ENCODE results near the gene CUX1.

Gene CUX1

DNA sequence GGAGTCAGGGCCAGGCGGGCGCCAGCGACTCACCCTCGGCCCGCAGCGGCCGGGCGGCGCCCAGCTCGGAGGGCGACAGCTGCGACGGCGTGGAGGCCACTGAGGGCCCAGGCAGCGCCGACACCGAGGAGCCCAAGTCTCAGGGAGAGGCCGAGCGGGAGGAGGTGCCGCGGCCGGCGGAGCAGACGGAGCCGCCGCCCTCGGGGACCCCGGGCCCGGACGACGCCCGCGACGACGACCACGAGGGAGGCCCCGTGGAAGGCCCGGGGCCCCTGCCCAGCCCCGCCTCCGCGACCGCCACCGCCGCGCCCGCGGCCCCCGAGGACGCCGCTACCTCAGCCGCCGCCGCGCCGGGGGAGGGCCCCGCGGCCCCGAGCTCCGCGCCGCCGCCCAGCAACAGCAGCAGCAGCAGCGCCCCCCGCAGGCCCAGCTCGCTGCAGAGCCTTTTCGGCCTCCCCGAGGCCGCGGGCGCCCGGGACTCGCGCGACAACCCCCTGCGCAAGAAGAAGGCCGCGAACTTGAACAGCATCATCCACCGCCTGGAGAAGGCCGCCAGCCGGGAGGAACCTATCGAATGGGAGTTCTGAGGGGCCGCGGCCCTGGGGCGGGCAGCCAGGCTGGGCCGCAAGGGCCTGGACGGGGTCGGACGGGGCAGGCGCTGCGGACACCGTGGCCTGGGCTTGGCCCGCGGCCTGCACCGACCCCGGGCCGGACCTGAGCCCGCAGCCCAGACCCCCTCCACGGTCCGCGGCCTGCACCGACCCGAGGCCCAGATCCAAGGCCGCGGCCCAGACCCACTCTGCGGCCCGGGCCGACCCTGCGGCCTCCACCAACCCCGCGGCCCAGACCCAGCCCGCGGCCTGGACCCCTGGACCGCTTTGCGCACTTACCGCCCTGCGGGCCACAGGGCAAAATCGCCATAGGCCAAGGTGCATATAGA is 431.3 kb downstream of the CUX1 start:
- no peaks in the 10 kb centered on the region for H3K36me3 ChIP-seq (ENCODE audit: control insufficient read depth, insufficient read depth, low read length, severe bottlenecking)
- no peaks in the 10 kb centered on the region for H3K9me3 ChIP-seq (ENCODE audit: control insufficient read depth, low read length)
- H3K27me3 ChIP-seq (replicated peaks; ENCODE audit: control insufficient read depth, insufficient read depth, low read length), result no peaks in the 10 kb centered on the region
- DNase-seq (ENCODE audit: low read depth), result no peak
- H3K4me3 ChIP-seq (ENCODE audit: low read length), result no peak overlapping the region
- no peaks in the 10 kb centered on the region for H3K4me1 ChIP-seq (ENCODE audit: control insufficient read depth, insufficient read depth, low read length)
- no peak overlapping the region for H3K9ac ChIP-seq (ENCODE audit: low read length)

DNA sequence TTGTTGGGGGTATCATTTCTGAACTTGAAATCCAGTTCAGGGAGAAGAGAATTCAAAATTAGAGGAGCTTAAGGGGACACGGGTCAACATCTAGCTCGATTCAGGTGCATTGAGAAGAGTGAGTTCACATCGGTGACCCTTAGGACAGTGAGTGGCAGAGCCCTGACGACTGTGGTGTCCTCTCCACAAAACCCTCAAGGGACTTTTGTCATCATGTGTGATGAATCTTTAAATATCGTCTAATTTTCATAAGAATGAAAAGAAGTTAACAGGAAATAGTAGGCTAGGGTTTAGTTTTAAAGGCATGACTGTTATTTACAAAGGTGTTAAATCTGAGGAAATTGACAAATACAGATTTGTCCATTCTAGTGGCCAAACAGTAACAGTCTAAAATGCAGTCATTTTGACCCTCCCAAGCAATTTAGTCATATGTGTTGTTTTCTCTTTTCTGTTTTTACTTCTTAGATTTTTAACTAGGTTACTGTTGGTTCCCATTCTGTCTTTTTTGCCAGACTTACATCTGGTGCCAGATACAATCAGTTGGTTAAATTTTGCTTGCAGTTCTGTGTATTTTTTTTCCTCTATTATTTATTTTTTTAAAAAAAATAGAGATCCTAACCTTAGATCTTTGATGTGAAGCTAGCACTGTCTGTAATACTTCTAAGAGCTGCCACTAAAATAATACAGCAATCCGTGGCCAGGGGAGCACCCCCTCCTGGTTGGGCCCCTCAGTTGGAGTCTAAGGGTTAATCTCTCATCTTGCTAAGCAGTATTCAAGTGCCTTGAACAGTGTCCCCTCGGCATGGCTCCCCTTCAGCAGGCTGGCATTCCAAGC is 434.3 kb downstream of the CUX1 start:
- Histone ChIP-seq H3K36me3 (ENCODE audit: control insufficient read depth, insufficient read depth, low read length, severe bottlenecking) (no peaks in the 10 kb centered on the region), H3K4me1 (ENCODE audit: control insufficient read depth, insufficient read depth, low read length) (no peaks in the 10 kb centered on the region), H3K9me3 (ENCODE audit: control insufficient read depth, low read length) (no peaks in the 10 kb centered on the region), H3K9ac (ENCODE audit: low read length) (no peak overlapping the region), H3K27me3 (replicated peaks; ENCODE audit: control insufficient read depth, insufficient read depth, low read length) (no peaks in the 10 kb centered on the region), H3K4me3 (ENCODE audit: low read length) (no peak overlapping the region)
- DNase-seq (ENCODE audit: low read depth), result no peak

DNA sequence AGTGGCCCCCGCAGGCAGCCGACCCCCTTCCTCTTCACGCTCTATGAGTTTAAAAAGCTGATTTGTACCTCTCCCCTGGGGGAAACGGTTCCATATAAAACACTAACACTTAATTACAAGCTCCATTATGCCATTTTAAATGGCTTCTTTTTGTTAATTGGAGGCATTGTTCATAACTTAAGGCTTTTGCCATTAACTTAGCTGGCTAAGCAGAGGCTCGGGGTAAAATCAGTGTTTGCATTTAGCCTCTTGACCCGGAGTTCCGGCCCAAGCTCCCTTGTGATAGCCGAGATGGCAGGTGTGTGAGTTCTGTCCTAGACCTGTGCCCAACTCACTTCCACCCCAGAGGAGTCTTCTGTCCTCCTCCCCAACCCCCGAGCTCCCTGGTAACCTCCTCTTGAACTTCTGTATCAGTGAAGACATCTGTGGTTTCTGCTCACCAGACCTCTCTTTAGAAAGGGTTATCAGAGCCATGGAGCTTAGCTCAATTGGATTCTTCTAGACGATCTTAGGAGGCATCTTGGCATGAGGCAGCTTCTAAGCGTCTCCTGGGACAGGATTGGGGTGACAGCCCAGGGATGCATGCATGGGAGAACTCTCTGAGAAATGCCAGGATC is 435.0 kb downstream of the CUX1 start:
- H3K4me3 ChIP-seq (ENCODE audit: low read length), result no peak overlapping the region
- H3K9me3 ChIP-seq (ENCODE audit: control insufficient read depth, low read length), result no peaks in the 10 kb centered on the region
- no peaks in the 10 kb centered on the region for H3K27me3 ChIP-seq (replicated peaks; ENCODE audit: control insufficient read depth, insufficient read depth, low read length)
- H3K4me1 ChIP-seq (ENCODE audit: control insufficient read depth, insufficient read depth, low read length), result no peaks in the 10 kb centered on the region
- no peak for DNase-seq (ENCODE audit: low read depth)
- H3K36me3 ChIP-seq (ENCODE audit: control insufficient read depth, insufficient read depth, low read length, severe bottlenecking), result no peaks in the 10 kb centered on the region
- no peak overlapping the region for H3K9ac ChIP-seq (ENCODE audit: low read length)

DNA sequence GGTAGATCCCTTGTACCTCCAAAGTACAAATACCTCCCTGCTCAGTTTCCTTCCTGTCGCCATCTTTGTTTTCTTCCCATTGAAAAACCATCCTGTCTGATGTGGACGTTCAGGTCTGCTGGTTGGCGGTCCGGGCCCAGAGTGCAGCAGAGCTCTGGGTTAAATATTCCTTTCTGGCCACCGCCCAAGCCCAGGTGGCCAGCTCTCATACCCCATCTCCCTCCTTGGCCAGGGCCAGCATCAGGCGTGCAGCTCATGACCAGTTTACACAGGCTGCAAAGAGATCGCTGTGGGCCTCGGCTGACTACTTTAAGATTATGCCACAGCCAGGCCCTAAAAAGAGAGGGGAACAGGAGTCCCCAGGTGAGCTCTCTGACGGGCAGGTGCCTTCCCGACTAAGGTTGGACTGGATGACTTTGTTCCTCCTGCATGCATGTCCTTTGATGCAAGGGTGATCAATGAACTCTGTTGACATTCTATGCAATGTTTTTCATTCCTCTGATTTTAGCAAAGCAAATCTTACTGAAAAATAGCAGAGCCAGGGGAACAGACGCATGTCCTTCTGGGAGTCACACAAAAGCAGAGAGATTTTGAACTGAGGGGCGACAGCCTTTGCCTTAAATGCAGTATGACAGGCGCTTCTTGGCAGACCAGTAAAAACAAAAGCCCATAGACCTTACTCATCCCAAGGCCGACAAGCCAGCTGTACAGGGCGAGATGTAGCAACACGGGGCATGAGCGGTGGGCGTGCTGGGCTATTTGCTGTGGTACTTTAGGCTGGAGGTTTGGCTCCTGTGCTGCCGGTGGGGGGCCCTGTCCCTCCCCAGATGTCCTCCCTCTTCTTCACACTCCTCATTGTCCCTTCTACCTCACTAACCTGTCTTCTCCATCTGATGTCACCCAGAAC is 435.9 kb downstream of the CUX1 start:
- H3K36me3 ChIP-seq (ENCODE audit: control insufficient read depth, insufficient read depth, low read length, severe bottlenecking), result no peaks in the 10 kb centered on the region
- H3K9ac ChIP-seq (ENCODE audit: low read length), result no peak overlapping the region
- no peak overlapping the region for H3K4me3 ChIP-seq (ENCODE audit: low read length)
- H3K9me3 ChIP-seq (ENCODE audit: control insufficient read depth, low read length), result no peaks in the 10 kb centered on the region
- no peaks in the 10 kb centered on the region for H3K4me1 ChIP-seq (ENCODE audit: control insufficient read depth, insufficient read depth, low read length)
- no peaks in the 10 kb centered on the region for H3K27me3 ChIP-seq (replicated peaks; ENCODE audit: control insufficient read depth, insufficient read depth, low read length)
- DNase-seq (ENCODE audit: low read depth), result no peak

DNA sequence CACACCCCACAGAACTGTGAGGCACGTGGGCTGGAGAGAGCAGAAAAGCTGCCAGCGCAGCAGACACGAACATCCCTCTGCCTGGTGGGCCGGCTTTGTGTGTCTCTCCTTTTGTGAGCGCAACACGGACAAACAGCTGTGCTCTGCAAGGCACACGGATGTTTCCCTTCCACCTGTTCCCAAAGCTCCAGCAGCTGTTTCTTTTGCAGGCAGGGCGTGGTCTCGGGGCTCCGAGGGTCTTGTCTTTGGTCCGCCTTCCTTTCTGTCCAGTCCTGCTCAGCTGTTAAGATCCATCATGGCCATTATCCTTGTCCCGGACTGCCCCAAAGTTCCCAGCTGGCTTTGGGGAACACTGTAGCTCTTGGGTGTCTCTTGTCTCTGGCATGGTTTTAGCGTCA is 436.5 kb downstream of the CUX1 start:
- Histone ChIP-seq H3K36me3 (ENCODE audit: control insufficient read depth, insufficient read depth, low read length, severe bottlenecking) (no peaks in the 10 kb centered on the region), H3K27me3 (replicated peaks; ENCODE audit: control insufficient read depth, insufficient read depth, low read length) (no peaks in the 10 kb centered on the region), H3K9me3 (ENCODE audit: control insufficient read depth, low read length) (no peaks in the 10 kb centered on the region), H3K4me3 (ENCODE audit: low read length) (no peak overlapping the region), H3K4me1 (ENCODE audit: control insufficient read depth, insufficient read depth, low read length) (no peaks in the 10 kb centered on the region), H3K9ac (ENCODE audit: low read length) (no peak overlapping the region)
- no peak for DNase-seq (ENCODE audit: low read depth)

DNA sequence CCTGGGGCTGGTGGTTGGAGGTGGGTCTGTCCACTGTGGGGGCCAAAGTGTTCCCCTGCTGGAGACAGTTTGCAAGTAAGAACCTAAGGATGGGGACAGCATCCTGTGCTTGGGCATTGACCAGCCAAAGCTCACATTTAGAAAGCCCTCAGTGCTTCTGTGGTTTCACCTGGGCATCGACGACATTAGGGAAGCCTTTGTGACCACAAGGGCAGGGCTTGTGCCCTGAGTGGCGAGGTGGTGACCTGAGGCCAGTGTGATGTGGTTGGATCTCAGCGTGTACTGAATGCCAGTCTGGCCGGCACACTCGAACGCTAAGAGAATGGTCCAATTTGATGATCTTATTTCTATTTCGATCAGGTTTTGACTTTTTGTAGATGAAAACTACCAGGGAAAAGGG is 437.1 kb downstream of the CUX1 start:
- Histone ChIP-seq H3K27me3 (replicated peaks; ENCODE audit: control insufficient read depth, insufficient read depth, low read length) (no peaks in the 10 kb centered on the region), H3K4me1 (ENCODE audit: control insufficient read depth, insufficient read depth, low read length) (no peaks in the 10 kb centered on the region), H3K9me3 (ENCODE audit: control insufficient read depth, low read length) (no peaks in the 10 kb centered on the region), H3K9ac (ENCODE audit: low read length) (no peak overlapping the region), H3K36me3 (ENCODE audit: control insufficient read depth, insufficient read depth, low read length, severe bottlenecking) (no peaks in the 10 kb centered on the region), H3K4me3 (ENCODE audit: low read length) (no peak overlapping the region)
- no peak for DNase-seq (ENCODE audit: low read depth)

DNA sequence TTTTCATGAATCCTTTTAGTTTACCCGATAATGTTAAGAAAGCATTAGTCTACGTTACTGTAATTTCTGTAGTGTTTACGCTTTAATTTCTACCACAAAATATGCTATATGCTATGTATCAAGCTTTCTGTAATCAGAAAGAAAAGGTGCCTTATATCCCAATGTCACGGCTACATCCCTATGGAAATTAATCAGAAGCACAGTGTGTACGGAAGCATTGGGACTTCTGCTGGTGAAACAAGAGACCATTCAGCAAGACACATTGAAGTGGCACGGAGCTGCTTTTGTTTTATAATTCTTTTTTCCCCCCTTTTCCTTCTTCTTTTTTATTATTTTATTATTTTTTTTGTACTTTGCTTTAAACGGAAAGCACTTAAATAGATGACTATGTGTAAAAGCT is 438.1 kb downstream of the CUX1 start:
- H3K9ac ChIP-seq (ENCODE audit: low read length), result no peak overlapping the region
- no peaks in the 10 kb centered on the region for H3K4me1 ChIP-seq (ENCODE audit: control insufficient read depth, insufficient read depth, low read length)
- no peak for DNase-seq (ENCODE audit: low read depth)
- H3K36me3 ChIP-seq (ENCODE audit: control insufficient read depth, insufficient read depth, low read length, severe bottlenecking), result no peaks in the 10 kb centered on the region
- no peak overlapping the region for H3K4me3 ChIP-seq (ENCODE audit: low read length)
- H3K27me3 ChIP-seq (replicated peaks; ENCODE audit: control insufficient read depth, insufficient read depth, low read length), result no peaks in the 10 kb centered on the region
- no peaks in the 10 kb centered on the region for H3K9me3 ChIP-seq (ENCODE audit: control insufficient read depth, low read length)

DNA sequence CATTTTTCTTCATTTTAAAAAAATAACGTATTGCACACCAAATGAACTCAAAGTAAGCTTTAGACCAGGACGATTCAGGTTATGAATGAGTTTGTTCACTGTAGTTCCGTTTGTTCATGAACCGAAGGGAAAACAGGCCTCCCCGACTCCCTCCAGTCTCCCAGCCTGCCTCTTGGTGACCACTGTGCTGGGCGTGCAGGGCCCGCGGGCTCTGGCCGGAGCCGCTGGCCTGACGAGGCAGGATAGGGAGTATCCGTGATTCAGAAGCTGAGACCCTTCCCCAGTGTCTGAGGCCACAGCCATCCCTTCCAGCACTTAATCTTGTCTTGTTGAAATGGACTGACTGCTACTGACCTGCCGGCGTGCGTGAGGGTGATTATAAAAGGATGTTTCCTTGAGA is 438.5 kb downstream of the CUX1 start:
- no peak overlapping the region for H3K4me3 ChIP-seq (ENCODE audit: low read length)
- H3K9ac ChIP-seq (ENCODE audit: low read length), result no peak overlapping the region
- H3K9me3 ChIP-seq (ENCODE audit: control insufficient read depth, low read length), result no peaks in the 10 kb centered on the region
- H3K4me1 ChIP-seq (ENCODE audit: control insufficient read depth, insufficient read depth, low read length), result no peaks in the 10 kb centered on the region
- H3K36me3 ChIP-seq (ENCODE audit: control insufficient read depth, insufficient read depth, low read length, severe bottlenecking), result no peaks in the 10 kb centered on the region
- DNase-seq (ENCODE audit: low read depth), result no peak
- no peaks in the 10 kb centered on the region for H3K27me3 ChIP-seq (replicated peaks; ENCODE audit: control insufficient read depth, insufficient read depth, low read length)

DNA sequence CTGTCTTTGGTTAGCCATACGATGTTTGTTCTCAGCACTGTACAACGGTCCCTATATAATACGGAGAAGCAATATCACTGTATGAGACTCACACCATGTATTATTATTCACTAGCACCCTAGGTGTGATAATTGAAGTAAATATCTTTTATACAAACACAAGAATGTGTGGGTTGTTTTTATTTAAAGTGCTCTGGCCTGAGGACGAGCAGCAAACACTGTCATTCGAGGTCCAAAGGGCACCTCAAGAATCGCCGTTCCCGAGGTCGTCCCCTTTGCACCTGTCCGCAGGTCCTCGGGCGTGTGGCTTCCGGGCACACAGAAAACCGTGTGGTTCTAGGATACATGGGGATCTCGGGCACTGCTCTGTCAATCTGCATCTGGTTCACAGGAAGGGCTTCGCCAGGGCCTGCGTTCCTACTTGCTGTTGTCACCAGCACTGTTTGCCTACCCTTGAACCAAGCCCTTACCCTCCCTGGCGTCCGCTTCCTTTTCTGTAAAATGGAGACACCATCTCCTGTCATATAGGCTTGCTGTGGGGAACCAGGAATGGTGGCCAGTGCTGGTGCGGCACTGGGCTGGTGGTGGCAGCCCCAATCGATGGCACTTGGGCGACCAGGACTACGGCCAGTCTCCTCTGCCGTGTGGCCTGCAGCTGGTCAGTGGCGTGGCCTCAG is 440.8 kb downstream of the CUX1 start:
- no peak for DNase-seq (ENCODE audit: low read depth)
- H3K4me3 ChIP-seq (ENCODE audit: low read length), result no peak overlapping the region
- H3K36me3 ChIP-seq (ENCODE audit: control insufficient read depth, insufficient read depth, low read length, severe bottlenecking), result no peaks in the 10 kb centered on the region
- no peaks in the 10 kb centered on the region for H3K4me1 ChIP-seq (ENCODE audit: control insufficient read depth, insufficient read depth, low read length)
- no peaks in the 10 kb centered on the region for H3K9me3 ChIP-seq (ENCODE audit: control insufficient read depth, low read length)
- no peaks in the 10 kb centered on the region for H3K27me3 ChIP-seq (replicated peaks; ENCODE audit: control insufficient read depth, insufficient read depth, low read length)
- H3K9ac ChIP-seq (ENCODE audit: low read length), result no peak overlapping the region

DNA sequence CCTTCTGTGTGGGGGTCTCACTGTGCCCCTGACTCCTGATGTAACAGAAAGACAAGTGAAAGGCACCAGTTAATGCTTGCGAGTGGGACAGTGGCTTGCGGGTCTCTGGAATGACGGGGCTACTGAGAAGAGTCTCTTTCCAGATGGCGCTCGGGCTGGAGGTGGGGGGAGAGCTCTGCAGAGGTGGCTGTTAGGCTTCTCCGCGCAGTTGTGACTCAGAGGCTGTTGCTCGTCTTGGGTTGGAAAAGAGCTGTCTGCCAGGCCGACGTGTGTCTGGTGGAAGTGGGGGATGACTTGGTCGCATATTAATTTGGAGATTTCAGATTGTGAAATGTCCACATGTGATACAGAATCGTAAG is 441.3 kb downstream of the CUX1 start:
- no peaks in the 10 kb centered on the region for H3K36me3 ChIP-seq (ENCODE audit: control insufficient read depth, insufficient read depth, low read length, severe bottlenecking)
- H3K9ac ChIP-seq (ENCODE audit: low read length), result no peak overlapping the region
- DNase-seq (ENCODE audit: low read depth), result no peak
- no peaks in the 10 kb centered on the region for H3K4me1 ChIP-seq (ENCODE audit: control insufficient read depth, insufficient read depth, low read length)
- no peaks in the 10 kb centered on the region for H3K9me3 ChIP-seq (ENCODE audit: control insufficient read depth, low read length)
- no peak overlapping the region for H3K4me3 ChIP-seq (ENCODE audit: low read length)
- H3K27me3 ChIP-seq (replicated peaks; ENCODE audit: control insufficient read depth, insufficient read depth, low read length), result no peaks in the 10 kb centered on the region
